HepG2 (cell line): ENCODE results near the gene FHL1.

Source experiments
- NPAS2 ChIP-seq: sonication (generic); formaldehyde crosslinking; IDR thresholded peaks from 2 replicates; pipeline ENCODE4 v1.8.0; 2022; ENCODE audit warnings: mild to moderate bottlenecking, missing genetic modification reagents, borderline replicate concordance
- POLR2AphosphoS5 ChIP-seq: IDR thresholded peaks from 2 replicates; pipeline ENCODE4 v1.6.1; 2012; ENCODE audit warnings: low read depth, low read length
- ZKSCAN5 ChIP-seq: sonication (generic); formaldehyde crosslinking; IDR thresholded peaks from 2 replicates; pipeline ENCODE4 v1.5.1; 2020; ENCODE audit warnings: mild to moderate bottlenecking, missing genetic modification reagents
- ZNF431 ChIP-seq: sonication (generic); formaldehyde crosslinking; IDR thresholded peaks from 2 replicates; pipeline ENCODE4 v1.9.0; 2022; ENCODE audit warnings: missing genetic modification reagents, low read depth, mild to moderate bottlenecking, borderline replicate concordance
- TF ChIP-seq, protein P1 (sequence below): sonication (generic); formaldehyde crosslinking; IDR thresholded peaks from 2 replicates; pipeline ENCODE4 v1.4.0; 2020; ENCODE audit warnings: missing genetic modification reagents
- TF ChIP-seq, protein P2 (sequence below): IDR thresholded peaks from 2 replicates; pipeline ENCODE4 v1.6.1; 2016
- TF ChIP-seq, protein P3 (sequence below): sonication (generic); formaldehyde crosslinking; IDR thresholded peaks from 2 replicates; pipeline ENCODE4 v1.4.0; 2020; ENCODE audit warnings: missing genetic modification reagents

DNA sequence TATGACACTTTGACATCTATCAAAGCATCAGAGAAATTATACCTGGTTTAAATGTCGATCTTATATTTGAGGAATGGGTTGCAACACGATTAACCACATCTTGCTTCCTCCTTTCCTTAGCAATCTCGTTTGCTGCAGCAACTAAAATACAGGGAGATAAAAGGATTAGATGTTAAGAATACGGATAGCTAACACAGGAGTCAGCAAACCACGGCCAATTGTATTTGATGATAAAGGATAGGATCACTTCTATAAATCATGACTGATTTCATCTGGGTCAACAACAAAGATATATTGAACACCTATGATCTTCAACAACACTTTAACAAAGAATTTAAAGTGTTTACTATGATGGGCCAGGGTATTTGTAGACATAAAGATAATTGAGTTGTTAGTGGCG is 98.9 kb downstream of the FHL1 start:
- TF ChIP-seq POLR2AphosphoS5 (no peak), ZKSCAN5 (no peak), ZNF431 (CRISPR knock-in tag) (no peak), NPAS2 (CRISPR knock-in tag) (no peak)
- TF ChIP-seq, protein P1, sequence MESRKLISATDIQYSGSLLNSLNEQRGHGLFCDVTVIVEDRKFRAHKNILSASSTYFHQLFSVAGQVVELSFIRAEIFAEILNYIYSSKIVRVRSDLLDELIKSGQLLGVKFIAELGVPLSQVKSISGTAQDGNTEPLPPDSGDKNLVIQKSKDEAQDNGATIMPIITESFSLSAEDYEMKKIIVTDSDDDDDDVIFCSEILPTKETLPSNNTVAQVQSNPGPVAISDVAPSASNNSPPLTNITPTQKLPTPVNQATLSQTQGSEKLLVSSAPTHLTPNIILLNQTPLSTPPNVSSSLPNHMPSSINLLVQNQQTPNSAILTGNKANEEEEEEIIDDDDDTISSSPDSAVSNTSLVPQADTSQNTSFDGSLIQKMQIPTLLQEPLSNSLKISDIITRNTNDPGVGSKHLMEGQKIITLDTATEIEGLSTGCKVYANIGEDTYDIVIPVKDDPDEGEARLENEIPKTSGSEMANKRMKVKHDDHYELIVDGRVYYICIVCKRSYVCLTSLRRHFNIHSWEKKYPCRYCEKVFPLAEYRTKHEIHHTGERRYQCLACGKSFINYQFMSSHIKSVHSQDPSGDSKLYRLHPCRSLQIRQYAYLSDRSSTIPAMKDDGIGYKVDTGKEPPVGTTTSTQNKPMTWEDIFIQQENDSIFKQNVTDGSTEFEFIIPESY (CRISPR knock-in tag): no peak
- TF ChIP-seq, protein P2, sequence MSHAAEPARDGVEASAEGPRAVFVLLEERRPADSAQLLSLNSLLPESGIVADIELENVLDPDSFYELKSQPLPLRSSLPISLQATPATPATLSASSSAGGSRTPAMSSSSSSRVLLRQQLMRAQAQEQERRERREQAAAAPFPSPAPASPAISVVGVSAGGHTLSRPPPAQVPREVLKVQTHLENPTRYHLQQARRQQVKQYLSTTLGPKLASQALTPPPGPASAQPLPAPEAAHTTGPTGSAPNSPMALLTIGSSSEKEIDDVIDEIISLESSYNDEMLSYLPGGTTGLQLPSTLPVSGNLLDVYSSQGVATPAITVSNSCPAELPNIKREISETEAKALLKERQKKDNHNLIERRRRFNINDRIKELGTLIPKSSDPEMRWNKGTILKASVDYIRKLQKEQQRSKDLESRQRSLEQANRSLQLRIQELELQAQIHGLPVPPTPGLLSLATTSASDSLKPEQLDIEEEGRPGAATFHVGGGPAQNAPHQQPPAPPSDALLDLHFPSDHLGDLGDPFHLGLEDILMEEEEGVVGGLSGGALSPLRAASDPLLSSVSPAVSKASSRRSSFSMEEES (CRISPR knock-in tag): no peak
- TF ChIP-seq, protein P3, sequence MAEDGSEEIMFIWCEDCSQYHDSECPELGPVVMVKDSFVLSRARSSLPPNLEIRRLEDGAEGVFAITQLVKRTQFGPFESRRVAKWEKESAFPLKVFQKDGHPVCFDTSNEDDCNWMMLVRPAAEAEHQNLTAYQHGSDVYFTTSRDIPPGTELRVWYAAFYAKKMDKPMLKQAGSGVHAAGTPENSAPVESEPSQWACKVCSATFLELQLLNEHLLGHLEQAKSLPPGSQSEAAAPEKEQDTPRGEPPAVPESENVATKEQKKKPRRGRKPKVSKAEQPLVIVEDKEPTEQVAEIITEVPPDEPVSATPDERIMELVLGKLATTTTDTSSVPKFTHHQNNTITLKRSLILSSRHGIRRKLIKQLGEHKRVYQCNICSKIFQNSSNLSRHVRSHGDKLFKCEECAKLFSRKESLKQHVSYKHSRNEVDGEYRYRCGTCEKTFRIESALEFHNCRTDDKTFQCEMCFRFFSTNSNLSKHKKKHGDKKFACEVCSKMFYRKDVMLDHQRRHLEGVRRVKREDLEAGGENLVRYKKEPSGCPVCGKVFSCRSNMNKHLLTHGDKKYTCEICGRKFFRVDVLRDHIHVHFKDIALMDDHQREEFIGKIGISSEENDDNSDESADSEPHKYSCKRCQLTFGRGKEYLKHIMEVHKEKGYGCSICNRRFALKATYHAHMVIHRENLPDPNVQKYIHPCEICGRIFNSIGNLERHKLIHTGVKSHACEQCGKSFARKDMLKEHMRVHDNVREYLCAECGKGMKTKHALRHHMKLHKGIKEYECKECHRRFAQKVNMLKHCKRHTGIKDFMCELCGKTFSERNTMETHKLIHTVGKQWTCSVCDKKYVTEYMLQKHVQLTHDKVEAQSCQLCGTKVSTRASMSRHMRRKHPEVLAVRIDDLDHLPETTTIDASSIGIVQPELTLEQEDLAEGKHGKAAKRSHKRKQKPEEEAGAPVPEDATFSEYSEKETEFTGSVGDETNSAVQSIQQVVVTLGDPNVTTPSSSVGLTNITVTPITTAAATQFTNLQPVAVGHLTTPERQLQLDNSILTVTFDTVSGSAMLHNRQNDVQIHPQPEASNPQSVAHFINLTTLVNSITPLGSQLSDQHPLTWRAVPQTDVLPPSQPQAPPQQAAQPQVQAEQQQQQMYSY (CRISPR knock-in tag): no peak
